ENCODE results near the gene AFMID.
"Not testable (repeated sequence)": the region's sequence is repeated elsewhere in the genome, so short reads cannot be mapped to it uniquely, and the experiment has no call there.

AFMID gene

GRCh38 chr17:78223765-78224164 is 36.6 kb downstream of the AFMID start:
- no peak for DNase-seq (ENCODE audit: low read depth)

GRCh38 chr17:78224231-78225087 is 37.3 kb downstream of the AFMID start:
- DNase-seq (ENCODE audit: low read depth): no peak

GRCh38 chr17:78225088-78225865 is 38.1 kb downstream of the AFMID start:
- DNase-seq (ENCODE audit: low read depth): no peak

- no peak for DNase-seq (ENCODE audit: low read depth)
Observed at GRCh38 chr17:78226055-78226758, 39.0 kb downstream of the AFMID start.

- no peak for DNase-seq (ENCODE audit: low read depth)
Observed at GRCh38 chr17:78226759-78227454, 39.7 kb downstream of the AFMID start.

- DNase-seq (ENCODE audit: low read depth): no peak
Observed at GRCh38 chr17:78227455-78227916, 40.3 kb downstream of the AFMID start.

- DNase-seq (ENCODE audit: low read depth): no peak
Observed at GRCh38 chr17:78228176-78228575, 41.0 kb downstream of the AFMID start.

GRCh38 chr17:78230252-78230962 is 43.2 kb downstream of the AFMID start:
- no peak for DNase-seq (ENCODE audit: low read depth)

- no peak for DNase-seq (ENCODE audit: low read depth)
Observed at GRCh38 chr17:78230996-78231935, 44.1 kb downstream of the AFMID start, which contains the start of gene TMEM235. TSS of gene TMEM235 (plus strand) at chr17:78231631. CDS start at chr17:78232024, 393 bp downstream.

- no peak for DNase-seq (ENCODE audit: low read depth)
Observed at GRCh38 chr17:78231991-78232858, 45.1 kb downstream of the AFMID start.

GRCh38 chr17:78232859-78233173 is 45.7 kb downstream of the AFMID start:
- no peak for DNase-seq (ENCODE audit: low read depth)

- DNase-seq (ENCODE audit: low read depth): no peak
Observed at GRCh38 chr17:78233678-78234077, 46.5 kb downstream of the AFMID start.

GRCh38 chr17:78234261-78234865 is 47.2 kb downstream of the AFMID start:
- no peak for DNase-seq (ENCODE audit: low read depth)

- not testable (repeated sequence) for DNase-seq (ENCODE audit: low read depth)
Observed at GRCh38 chr17:78235022-78235421, 47.9 kb downstream of the AFMID start.

- DNase-seq (ENCODE audit: low read depth): no peak
Observed at GRCh38 chr17:78235885-78236284, 48.7 kb downstream of the AFMID start.

GRCh38 chr17:78236362-78237127 is 49.4 kb downstream of the AFMID start:
- no peak for DNase-seq (ENCODE audit: low read depth)

- no peak for DNase-seq (ENCODE audit: low read depth)
Observed at GRCh38 chr17:78237401-78238012, 50.3 kb downstream of the AFMID start.

Measured in iris pigment epithelial cell (primary cell).